ENCODE data around the gene TPGS1. TPM values are rescaled to one million over a fixed set of nuclear protein-coding genes. Genes with fewer than 3 reads are reported as not detected.

The TPGS1 gene
- total RNA-seq, 1 donor from 2014 or later: 26.1 TPM

- TF ChIP-seq CTCF (conservative IDR thresholded peaks at IDR 0.05): no peak
- Mint-ChIP-seq H3K27ac (peak overlapping the region; percentile 81), H3K4me1 (ENCODE audit: unreplicated experiment) (peaks cover 5% of the 10 kb centered on the region), H3K27me3 (no peaks in the 10 kb centered on the region), H3K4me3 (peak overlapping the region; percentile 96), H3K36me3 (no peaks in the 10 kb centered on the region), H3K9me3 (no peaks in the 10 kb centered on the region)
- DNase-seq (ENCODE audit: extremely low spot score, unreplicated experiment): no peak
Observed at GRCh38 chr19:533364-534058, 26.2 kb downstream of the TPGS1 start.

GRCh38 chr19:534088-534487 lies 26.8 kb downstream of the TPGS1 start:
- no peak for DNase-seq (ENCODE audit: extremely low spot score, unreplicated experiment)
- TF ChIP-seq CTCF (conservative IDR thresholded peaks at IDR 0.05): no peak
- Mint-ChIP-seq H3K27ac (no peak overlapping the region), H3K9me3 (no peaks in the 10 kb centered on the region), H3K36me3 (no peaks in the 10 kb centered on the region), H3K4me1 (ENCODE audit: unreplicated experiment) (peaks cover 4% of the 10 kb centered on the region), H3K4me3 (no peak overlapping the region), H3K27me3 (no peaks in the 10 kb centered on the region)

- peaks cover 4% of the 10 kb centered on the region for H3K4me1 Mint-ChIP-seq (ENCODE audit: unreplicated experiment)
- H3K36me3 Mint-ChIP-seq: no peaks in the 10 kb centered on the region
- H3K4me3 Mint-ChIP-seq: peak overlapping the region; percentile 47
- no peaks in the 10 kb centered on the region for H3K27me3 Mint-ChIP-seq
- TF ChIP-seq CTCF (conservative IDR thresholded peaks at IDR 0.05): no peak
- no peak overlapping the region for H3K27ac Mint-ChIP-seq
- DNase-seq (ENCODE audit: extremely low spot score, unreplicated experiment): no peak
- no peaks in the 10 kb centered on the region for H3K9me3 Mint-ChIP-seq
Observed at GRCh38 chr19:535017-535835, 27.9 kb downstream of the TPGS1 start.

- Mint-ChIP-seq H3K36me3 (no peaks in the 10 kb centered on the region), H3K27ac (no peak overlapping the region), H3K4me1 (ENCODE audit: unreplicated experiment) (peaks cover 4% of the 10 kb centered on the region), H3K9me3 (no peaks in the 10 kb centered on the region), H3K27me3 (no peaks in the 10 kb centered on the region), H3K4me3 (no peak overlapping the region)
- no peak for DNase-seq (ENCODE audit: extremely low spot score, unreplicated experiment)
- TF ChIP-seq CTCF (conservative IDR thresholded peaks at IDR 0.05): no peak
Observed at GRCh38 chr19:536031-536880, 29.0 kb downstream of the TPGS1 start.

GRCh38 chr19:536881-537404 lies 29.6 kb downstream of the TPGS1 start:
- DNase-seq (ENCODE audit: extremely low spot score, unreplicated experiment): no peak
- Mint-ChIP-seq H3K36me3 (no peaks in the 10 kb centered on the region), H3K4me3 (no peak overlapping the region), H3K27me3 (no peaks in the 10 kb centered on the region), H3K4me1 (ENCODE audit: unreplicated experiment) (peaks cover 4% of the 10 kb centered on the region), H3K9me3 (no peaks in the 10 kb centered on the region), H3K27ac (no peak overlapping the region)
- no peak for TF ChIP-seq CTCF (conservative IDR thresholded peaks at IDR 0.05)
